ENCODE measurements around the gene GPC3. TPM values are rescaled to one million over a fixed set of nuclear protein-coding genes. Genes with fewer than 3 reads are reported as not detected.

The GPC3 gene
- total and polyA plus RNA-seq, 2 of the 4 experiments (the other 2 are of a cell fraction), result not detected

DNA sequence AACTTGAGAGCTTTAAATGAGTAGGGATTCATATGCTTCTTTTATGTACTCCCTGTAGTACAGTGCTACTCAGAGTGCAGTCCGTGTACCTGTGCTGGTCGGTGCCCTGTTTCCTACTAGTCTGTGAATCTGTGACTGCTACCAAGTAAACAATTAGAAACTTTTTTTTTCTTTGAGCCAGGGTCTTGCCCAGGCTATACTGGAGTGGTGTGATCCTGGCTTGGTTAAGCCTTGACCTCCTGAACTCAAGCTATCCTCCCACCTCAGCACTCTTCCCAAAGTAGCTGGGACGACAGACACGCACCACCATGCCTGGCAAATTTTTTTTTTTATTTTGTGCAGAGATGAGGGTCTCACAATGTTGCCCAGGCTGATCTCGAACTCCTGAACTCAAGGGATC lies 6.4 kb upstream of the GPC3 start:
- Histone ChIP-seq H2AFZ (replicated peaks; ENCODE audit: low read length, poor library complexity) (no peak overlapping the region), H2BK20ac (ENCODE audit: low read depth, low read length) (no peak overlapping the region), H2AK9ac (replicated peaks; ENCODE audit: low read depth, low read length, poor library complexity) (no peak overlapping the region), H4K20me1 (ENCODE audit: insufficient read depth, low read length) (no peaks in the 10 kb centered on the region), H2AK5ac (ENCODE audit: low read depth, low read length) (no peak overlapping the region), H3K4ac (ENCODE audit: low read depth, low read length) (no peak overlapping the region), H3K14ac (replicated peaks; ENCODE audit: low read depth, low read length) (no peak overlapping the region), H3K4me1 (ENCODE audit: control insufficient read depth, insufficient read depth, low read length) (no peaks in the 10 kb centered on the region), H3K36me3 (ENCODE audit: control insufficient read depth, insufficient read depth, low read length) (no peaks in the 10 kb centered on the region), H3K56ac (ENCODE audit: extremely low read depth, insufficient read depth, low read length) (no peak overlapping the region), H3K9me1 (ENCODE audit: insufficient read depth, low read length) (no peaks in the 10 kb centered on the region), H4K8ac (ENCODE audit: low read depth in 2 of 2, low read length in 2 of 2) (no peak overlapping the region), H3K4me3 (ENCODE audit: insufficient read depth, low read depth, low read length) (no peak overlapping the region), H4K5ac (ENCODE audit: low read depth, low read length) (no peak overlapping the region), H3K18ac (ENCODE audit: low read depth, low read length) (no peak overlapping the region), H3K27me3 (ENCODE audit: control insufficient read depth, insufficient read depth, low read length) (no peaks in the 10 kb centered on the region), H4K91ac (ENCODE audit: insufficient read depth, low read depth, low read length) (no peak overlapping the region), H2BK120ac (ENCODE audit: low read depth, low read length) (no peak overlapping the region), H3K9me3 (ENCODE audit: control insufficient read depth, insufficient read depth, low read length) (no peaks in the 10 kb centered on the region), H3K79me1 (ENCODE audit: low read depth in 1 of 2, low read length in 2 of 2) (no peaks in the 10 kb centered on the region), H3K4me2 (ENCODE audit: low read depth, low read length) (no peak overlapping the region), H3K27ac (ENCODE audit: insufficient read depth, low read length) (no peak overlapping the region), H3K9ac (ENCODE audit: low read depth, low read length) (no peak overlapping the region), H2BK5ac (ENCODE audit: low read depth, low read length, poor library complexity, severe bottlenecking) (no peak overlapping the region), H3K23ac (ENCODE audit: low read depth, low read length) (no peak overlapping the region), H2BK15ac (ENCODE audit: low read depth, low read length) (no peak overlapping the region)
- intact Hi-C loops (cut with micrococcal nuclease) (no loop called here), dilution Hi-C loops (cut with HindIII; ENCODE audit: low sequenced_read_pairs, unreplicated experiment) (no loop called here), in situ Hi-C loops (cut with MboI; ENCODE audit: low sequenced_read_pairs) (no loop called here)
- CTCF ChIA-PET, result no interaction called here
- no TSS peak for BruUV-seq (replicated peaks)
- DNase-seq, result no peak
- WGBS, 2 experiments (ENCODE audit: extremely low coverage in 2 of 2, insufficient read length in 1 of 2), result no CpG with 5 or more reads among the region's 5 CpGs
- TF ChIP-seq POLR2A (IDR thresholded peaks at IDR 0.05; ENCODE audit: low read depth, low read length) (no peak), MAFK (IDR thresholded peaks at IDR 0.05; ENCODE audit: low read depth, low read length) (no peak), BHLHE40 (IDR thresholded peaks at IDR 0.05; ENCODE audit: low read depth, low read length) (no peak), CEBPB (IDR thresholded peaks at IDR 0.05; ENCODE audit: low read depth, low read length) (no peak), MXI1 (IDR thresholded peaks at IDR 0.05; ENCODE audit: borderline replicate concordance, low read depth, low read length) (no peak), RFX5 (IDR thresholded peaks at IDR 0.05; ENCODE audit: low read depth, low read length) (no peak), MAZ (IDR thresholded peaks at IDR 0.05; ENCODE audit: borderline replicate concordance, low read depth, low read length) (no peak), RCOR1 (IDR thresholded peaks at IDR 0.05; ENCODE audit: insufficient replicate concordance, low read length) (no peak), FOS (IDR thresholded peaks at IDR 0.05; ENCODE audit: low read depth, low read length) (no peak), NFE2L2 (IDR thresholded peaks at IDR 0.05; ENCODE audit: low read depth, low read length) (no peak), CHD1 (IDR thresholded peaks at IDR 0.05; ENCODE audit: low read depth, low read length) (no peak), SMC3 (IDR thresholded peaks at IDR 0.05; ENCODE audit: low read depth, low read length) (no peak), RAD21 (IDR thresholded peaks at IDR 0.05; ENCODE audit: low read length) (no peak)
- TF ChIP-seq, protein P1, sequence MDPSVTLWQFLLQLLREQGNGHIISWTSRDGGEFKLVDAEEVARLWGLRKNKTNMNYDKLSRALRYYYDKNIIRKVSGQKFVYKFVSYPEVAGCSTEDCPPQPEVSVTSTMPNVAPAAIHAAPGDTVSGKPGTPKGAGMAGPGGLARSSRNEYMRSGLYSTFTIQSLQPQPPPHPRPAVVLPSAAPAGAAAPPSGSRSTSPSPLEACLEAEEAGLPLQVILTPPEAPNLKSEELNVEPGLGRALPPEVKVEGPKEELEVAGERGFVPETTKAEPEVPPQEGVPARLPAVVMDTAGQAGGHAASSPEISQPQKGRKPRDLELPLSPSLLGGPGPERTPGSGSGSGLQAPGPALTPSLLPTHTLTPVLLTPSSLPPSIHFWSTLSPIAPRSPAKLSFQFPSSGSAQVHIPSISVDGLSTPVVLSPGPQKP (IDR thresholded peaks at IDR 0.05; ENCODE audit: borderline replicate concordance, low read depth, low read length), result no peak
- TF ChIP-seq, protein P2, sequence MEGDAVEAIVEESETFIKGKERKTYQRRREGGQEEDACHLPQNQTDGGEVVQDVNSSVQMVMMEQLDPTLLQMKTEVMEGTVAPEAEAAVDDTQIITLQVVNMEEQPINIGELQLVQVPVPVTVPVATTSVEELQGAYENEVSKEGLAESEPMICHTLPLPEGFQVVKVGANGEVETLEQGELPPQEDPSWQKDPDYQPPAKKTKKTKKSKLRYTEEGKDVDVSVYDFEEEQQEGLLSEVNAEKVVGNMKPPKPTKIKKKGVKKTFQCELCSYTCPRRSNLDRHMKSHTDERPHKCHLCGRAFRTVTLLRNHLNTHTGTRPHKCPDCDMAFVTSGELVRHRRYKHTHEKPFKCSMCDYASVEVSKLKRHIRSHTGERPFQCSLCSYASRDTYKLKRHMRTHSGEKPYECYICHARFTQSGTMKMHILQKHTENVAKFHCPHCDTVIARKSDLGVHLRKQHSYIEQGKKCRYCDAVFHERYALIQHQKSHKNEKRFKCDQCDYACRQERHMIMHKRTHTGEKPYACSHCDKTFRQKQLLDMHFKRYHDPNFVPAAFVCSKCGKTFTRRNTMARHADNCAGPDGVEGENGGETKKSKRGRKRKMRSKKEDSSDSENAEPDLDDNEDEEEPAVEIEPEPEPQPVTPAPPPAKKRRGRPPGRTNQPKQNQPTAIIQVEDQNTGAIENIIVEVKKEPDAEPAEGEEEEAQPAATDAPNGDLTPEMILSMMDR (conservative IDR thresholded peaks at IDR 0.05; ENCODE audit: low read depth, low read length), result no peak
- TF ChIP-seq, protein P3, sequence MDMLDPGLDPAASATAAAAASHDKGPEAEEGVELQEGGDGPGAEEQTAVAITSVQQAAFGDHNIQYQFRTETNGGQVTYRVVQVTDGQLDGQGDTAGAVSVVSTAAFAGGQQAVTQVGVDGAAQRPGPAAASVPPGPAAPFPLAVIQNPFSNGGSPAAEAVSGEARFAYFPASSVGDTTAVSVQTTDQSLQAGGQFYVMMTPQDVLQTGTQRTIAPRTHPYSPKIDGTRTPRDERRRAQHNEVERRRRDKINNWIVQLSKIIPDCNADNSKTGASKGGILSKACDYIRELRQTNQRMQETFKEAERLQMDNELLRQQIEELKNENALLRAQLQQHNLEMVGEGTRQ (IDR thresholded peaks at IDR 0.05; ENCODE audit: low read depth, low read length), result no peak
- POLR2A ChIA-PET (ENCODE audit: unreplicated experiment), result no interaction called here
- ATAC-seq (ENCODE audit: low read depth), result no peak

Data from IMR-90 (cell line).